OCI-LY1 (cell line): Measurements from ENCODE around the gene ALDH5A1.

Experiments used
- CTCF ChIP-seq: fragments of 200-600 bp; sonication (generic), shearing (Covaris generic); IDR thresholded peaks from 2 replicates; pipeline ENCODE4 v1.5.1; 2017; ENCODE audit warnings: mild to moderate bottlenecking, antibody characterized with exemption, low read length, moderate library complexity, mixed read lengths
- EZH2 ChIP-seq: fragments of 200-600 bp; sonication (generic), shearing (Covaris generic); IDR thresholded peaks from 2 replicates; pipeline ENCODE4 v1.8.0; 2017; ENCODE audit warnings: borderline replicate concordance, mixed run types, mild to moderate bottlenecking, antibody characterized with exemption, low read length, moderate library complexity, mixed read lengths

GRCh38 chr6:24524805-24525204 lies 30.0 kb downstream of the ALDH5A1 start:
- TF ChIP-seq CTCF (peak; percentile 73), EZH2 (no peak)
